ENCODE data around the gene ENTPD8.
A peak's percentile ranks its signal among the peaks of the same experiment; 100 is the strongest.
"Not testable (repeated sequence)": the region's sequence is repeated elsewhere in the genome, so short reads cannot be mapped to it uniquely, and the experiment has no call there.

ENTPD8 gene

DNA sequence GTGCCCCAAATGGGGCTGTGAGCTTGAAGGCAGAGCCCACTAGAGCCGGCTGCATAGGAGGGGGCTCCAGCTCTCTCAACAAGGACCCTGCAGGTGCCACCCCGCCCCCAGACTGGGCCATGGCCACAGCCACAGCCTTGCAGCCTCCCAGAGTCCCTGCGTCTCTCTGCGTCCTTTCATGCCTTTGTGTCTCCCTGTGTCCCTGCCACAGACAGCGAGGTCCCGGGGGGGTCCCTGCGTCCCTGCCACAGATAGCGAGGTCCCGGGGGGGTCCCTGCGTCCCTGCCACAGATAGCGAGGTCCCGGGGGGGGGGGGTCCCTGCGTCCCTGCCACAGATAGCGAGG lies 11.6 kb downstream of the ENTPD8 start:
- no peak for DNase-seq

- DNase-seq = peak; percentile 40
Observed at GRCh38 chr9:137428841-137429545, 12.2 kb downstream of the ENTPD8 start.

DNA sequence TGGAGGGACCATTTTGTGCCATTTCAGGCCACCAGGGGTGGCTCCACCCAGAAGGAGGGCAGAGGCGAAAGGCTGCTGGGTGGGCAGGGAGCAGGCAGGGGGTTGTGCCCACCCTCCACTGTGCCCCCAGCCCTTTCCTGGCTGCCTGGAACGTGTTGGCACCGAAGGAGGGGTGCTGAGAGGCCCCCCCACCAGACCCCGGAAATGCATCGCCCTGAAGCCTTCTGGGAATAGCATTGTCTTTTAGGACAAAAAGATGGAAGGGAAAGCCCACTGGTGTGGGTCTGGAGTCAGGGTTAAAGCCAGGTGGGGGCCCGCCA lies 12.9 kb downstream of the ENTPD8 start:
- DNase-seq = no peak

- DNase-seq = no peak
Observed at GRCh38 chr9:137427454-137428310, 13.5 kb downstream of the ENTPD8 start.

DNA sequence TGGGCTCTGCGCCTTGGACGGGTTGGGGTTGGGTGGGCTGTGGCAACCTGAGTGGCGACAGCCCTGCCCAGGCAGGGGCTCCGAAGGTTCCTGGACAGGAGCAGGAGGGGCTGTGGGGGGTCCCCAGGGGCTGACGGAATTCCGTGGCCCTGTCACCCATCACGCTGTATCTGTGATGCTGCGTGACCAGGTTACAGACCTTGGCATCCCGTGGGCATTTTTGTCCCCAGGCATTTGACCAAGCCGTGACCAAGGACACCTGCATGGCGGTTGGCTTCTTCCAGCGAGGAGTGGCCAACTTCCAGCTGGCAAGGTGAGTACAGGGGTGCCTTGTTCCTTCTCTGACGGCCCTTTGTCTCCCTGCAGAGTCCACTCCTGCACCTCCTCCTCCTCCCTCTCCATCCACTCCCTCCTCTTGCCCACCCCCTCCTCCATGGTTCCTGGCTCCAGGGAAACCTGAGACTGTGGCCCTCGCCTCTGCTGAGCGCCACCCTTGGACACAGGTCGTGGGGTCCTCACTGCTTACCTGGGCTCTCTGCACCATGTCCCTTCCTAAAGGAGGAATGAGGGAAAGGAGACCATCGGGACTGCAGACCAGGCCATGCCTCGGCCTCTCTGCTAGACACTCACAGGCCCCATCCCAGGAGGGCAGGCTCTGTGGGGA lies 15.0 kb downstream of the ENTPD8 start:
- DNase-seq = no peak

DNA sequence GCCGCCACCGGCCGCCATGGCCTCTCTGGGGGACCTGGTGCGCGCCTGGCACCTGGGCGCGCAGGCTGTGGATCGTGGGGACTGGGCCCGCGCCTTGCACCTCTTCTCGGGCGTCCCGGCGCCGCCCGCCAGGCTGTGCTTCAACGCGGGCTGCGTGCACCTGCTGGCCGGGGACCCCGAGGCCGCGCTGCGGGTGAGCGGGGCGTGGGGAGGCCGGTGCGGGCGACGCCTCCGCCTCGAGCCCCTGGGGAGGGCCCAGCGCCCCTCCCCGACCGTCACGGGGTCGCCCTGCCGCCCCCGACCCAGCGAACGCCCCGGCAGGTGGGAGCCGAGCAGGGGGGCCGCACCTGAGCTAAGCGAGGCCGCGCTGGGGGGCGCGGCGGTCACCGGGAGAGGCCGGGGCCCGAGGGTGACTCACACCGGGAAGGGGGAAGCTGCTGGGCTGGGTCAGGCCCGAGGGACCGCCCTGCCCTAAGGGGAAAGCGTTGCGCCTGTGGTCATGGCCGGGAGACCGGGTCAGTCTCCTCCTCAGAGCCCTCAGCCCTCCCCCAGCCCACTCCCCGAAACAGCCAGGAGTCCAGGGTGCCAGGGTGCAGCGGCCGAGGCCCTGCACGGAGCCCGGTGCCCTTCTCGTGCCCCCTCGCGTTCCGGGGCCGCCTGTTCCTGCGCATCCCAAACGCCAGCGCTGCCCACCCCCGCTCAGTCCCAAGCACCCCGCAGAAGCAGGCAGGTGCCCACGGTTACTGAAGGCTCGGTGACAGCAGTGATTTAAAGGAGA lies 17.5 kb downstream of the ENTPD8 start:
- no peak for DNase-seq

DNA sequence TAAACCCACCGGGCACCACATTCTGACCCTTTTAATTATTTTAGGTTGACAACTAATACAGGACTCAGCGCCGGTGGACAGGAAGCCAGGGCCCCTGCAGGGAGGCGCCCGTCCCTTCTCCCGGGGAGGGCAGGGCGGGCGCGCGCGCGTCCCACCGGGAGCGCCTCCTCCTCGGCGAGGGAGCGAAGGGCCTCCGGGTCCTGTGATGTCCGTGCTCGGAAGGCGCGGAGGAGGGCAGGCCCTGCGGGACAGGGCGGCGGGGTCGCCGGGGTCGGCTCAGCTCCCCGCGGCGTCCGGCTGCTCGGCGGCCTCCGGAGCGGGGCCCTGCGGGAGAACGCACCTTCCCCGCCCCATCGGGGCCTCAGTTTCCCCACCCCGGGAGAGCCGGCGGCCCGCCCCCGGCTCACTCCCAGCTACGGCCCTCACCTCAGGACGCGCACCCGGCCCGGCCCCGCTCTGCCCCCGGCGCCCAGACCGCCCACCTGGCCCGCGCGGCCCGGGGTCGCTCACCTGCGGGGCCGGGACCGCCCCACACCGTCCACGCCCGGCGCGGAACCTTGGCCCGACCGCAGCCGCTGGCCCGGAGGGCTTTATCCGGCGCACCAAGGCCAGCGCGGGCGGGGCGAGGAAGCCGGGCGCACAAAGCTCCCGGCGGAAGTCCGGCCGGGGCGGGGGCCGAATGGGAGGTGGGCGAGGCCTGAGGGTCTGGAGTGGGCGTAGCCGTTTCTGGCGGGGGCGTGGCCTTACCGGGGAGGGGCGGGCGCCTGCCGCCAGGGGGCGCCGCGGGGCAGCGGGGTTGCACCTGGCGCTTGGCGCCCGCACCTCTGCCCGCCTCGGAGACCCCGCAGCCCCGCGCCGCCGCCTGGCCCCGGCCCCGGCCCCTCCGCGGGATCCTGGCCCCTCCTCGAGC lies 18.3 kb downstream of the ENTPD8 start, which contains the start of the genes EXD3 and NOXA1:
Gene EXD3, minus strand, starts transcription at position 559 of the 910 bp plus-strand sequence. CDS start 27,805 bp downstream, outside the sequence.
Gene NOXA1, plus strand, starts transcription at position 790 of the 910 bp plus-strand sequence. CDS start 137 bp downstream, outside the sequence.
- DNase-seq = peak; percentile 93

- no peak for DNase-seq
Observed at GRCh38 chr9:137421838-137422603, 19.1 kb downstream of the ENTPD8 start.

- no peak for DNase-seq
Observed at GRCh38 chr9:137417161-137418021, 23.8 kb downstream of the ENTPD8 start.

- no peak for DNase-seq
Observed at GRCh38 chr9:137416563-137417151, 24.5 kb downstream of the ENTPD8 start.

- no peak for DNase-seq
Observed at GRCh38 chr9:137416006-137416562, 25.1 kb downstream of the ENTPD8 start.

DNA sequence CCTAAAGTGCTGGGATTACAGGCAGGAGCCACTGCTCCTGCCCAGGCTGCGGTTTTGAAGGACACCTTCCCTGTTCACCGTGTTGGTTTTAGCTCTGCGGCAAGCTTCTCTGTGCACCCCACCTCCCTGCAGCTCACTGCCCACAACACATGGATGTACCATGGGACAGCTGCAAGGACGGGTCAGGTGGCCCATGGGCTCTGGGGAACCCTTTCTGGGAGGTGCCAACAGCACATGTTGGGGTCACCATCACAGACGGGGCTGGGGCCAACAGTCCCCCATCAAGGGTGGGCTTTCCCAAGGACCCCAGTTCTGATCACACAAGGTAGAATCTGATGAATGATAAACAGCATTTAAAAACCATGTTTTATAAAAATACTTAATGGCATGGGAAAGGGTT lies 25.7 kb downstream of the ENTPD8 start:
- no peak for DNase-seq

DNA sequence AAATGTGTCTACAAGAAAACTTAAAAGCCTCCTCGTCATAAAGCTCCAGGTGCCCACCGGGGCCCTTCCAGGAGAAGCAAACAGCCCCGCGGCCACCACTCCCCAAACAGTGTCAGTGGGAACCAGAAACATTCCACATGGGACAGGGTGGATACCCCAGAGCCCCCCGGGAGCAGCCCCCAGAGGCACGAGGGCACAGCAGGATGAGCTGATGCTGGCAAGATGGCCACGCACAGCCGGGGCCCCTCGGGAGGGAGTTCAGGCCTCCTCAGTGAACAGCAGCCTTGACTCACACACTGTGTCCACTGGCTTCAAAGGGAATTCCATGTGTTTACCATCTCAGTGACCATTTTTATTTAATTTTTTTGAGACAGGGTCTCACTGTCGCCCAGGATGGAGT lies 28.7 kb downstream of the ENTPD8 start:
- no peak for DNase-seq

- peak; percentile 65 for DNase-seq
Observed at GRCh38 chr9:137411645-137412380, 29.3 kb downstream of the ENTPD8 start.

GRCh38 chr9:137411260-137411644 lies 29.9 kb downstream of the ENTPD8 start:
- no peak for DNase-seq

DNA sequence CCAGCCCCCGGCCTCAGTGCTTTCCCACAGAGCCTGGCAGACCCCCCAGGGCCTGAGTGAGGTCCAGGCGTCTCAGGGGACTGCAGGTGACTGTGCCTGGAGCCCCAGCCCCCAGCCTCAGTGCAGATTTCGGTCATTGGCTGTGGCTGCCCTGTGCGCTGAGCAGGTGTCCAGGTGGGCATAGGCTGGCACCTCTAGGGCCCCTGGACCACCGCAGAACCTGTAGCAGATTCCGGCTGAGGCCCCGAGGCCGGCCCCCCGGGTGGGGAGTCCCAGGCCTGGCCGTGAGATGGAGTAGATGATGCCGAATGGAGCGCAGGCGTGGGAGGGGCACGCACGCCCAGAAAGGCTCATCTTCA lies 30.3 kb downstream of the ENTPD8 start:
- no peak for DNase-seq

DNA sequence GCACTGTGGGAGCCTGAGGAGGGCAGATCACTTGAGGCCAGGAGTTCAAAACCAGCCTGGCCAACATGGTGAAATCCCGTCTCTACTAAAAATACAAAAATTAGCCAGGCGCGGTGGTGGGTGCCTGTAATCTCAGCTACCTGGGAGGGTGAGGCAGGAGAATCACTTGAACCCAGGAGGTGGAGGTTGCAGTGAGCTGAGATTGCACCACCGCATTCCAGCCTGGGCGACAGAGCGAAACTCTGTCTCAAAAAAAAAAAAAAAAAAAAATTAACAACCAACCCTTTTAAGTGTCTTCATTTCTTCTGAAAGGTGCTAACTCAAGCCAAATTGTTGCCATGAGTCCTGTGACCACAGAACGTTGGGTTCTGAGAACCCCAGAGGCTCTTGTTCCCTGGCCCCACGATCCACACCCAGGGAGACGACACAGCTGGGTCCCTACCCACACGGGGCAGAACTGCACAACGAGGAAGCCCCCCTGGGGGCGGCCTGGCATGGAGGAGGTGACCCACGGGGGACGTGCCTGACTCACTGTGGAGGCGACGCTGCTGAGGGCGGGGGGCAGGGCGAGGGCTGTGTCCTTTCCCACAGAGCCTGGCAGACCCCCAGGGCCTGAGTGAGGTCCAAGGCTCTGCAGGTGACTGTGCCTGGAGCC lies 30.8 kb downstream of the ENTPD8 start:
- DNase-seq = not testable (repeated sequence)

GRCh38 chr9:137409515-137409914 lies 31.6 kb downstream of the ENTPD8 start:
- no peak for DNase-seq

All from NCI-H2029 (cell line).